Lower leg skin (tissue), 3 donors: ENCODE data around the gene IL10RA.
"Not testable (repeated sequence)": the region's sequence is repeated elsewhere in the genome, so short reads cannot be mapped to it uniquely, and the experiment has no call there.

ENCODE experiments used
- POLR2A ChIP-seq, 2 donors: fragments of 450-650 bp; IDR thresholded peaks; one replicate each; pipeline ENCODE4 v1.6.1; 2016 to 2017; ENCODE audit warnings: antibody characterized with exemption in 2 of 2, mild to moderate bottlenecking in 1 of 2, moderate library complexity in 1 of 2
- TF ChIP-seq, protein P1 (sequence below), 3 donors: fragments of 450-650 bp; IDR thresholded peaks; one replicate each; pipeline ENCODE4 v1.5.1; 2016; ENCODE audit warnings: antibody characterized with exemption in 3 of 3, mild to moderate bottlenecking in 3 of 3, moderate library complexity in 2 of 3

DNA sequence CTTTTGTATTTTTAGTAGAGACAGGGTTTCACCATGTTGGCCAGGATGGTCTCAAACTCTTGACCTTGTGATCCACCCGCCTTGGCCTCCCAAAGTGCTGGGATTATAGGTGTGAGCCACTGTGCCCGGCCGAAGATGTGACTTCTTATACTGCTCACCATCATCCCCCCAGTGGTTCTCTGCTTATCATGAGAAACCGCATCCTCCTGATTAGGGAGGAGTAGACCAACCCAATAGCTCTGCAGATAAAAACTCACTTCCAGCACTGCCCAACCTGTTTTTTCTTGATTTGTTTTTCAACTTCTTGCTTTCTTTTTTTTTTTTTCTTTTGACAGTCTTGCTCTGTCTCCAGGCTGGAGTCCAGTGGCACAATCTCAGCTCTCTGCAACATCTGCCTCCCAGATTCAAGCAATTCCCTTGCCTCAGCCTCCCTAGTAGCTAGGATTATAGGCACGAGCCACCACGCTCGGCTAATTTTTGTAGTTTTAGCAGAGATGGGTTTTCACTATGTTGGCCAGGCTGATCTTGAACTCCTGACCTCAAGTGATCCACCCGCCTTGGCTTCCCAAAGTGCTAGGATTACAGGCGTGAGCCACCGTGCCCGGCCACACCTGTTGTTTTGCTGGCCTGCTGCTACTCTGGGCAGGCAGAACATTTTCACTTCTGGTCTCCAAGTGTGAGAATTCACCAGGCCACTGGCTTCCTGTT, 21.5 kb downstream of the IL10RA start:
- TF ChIP-seq, protein P1, sequence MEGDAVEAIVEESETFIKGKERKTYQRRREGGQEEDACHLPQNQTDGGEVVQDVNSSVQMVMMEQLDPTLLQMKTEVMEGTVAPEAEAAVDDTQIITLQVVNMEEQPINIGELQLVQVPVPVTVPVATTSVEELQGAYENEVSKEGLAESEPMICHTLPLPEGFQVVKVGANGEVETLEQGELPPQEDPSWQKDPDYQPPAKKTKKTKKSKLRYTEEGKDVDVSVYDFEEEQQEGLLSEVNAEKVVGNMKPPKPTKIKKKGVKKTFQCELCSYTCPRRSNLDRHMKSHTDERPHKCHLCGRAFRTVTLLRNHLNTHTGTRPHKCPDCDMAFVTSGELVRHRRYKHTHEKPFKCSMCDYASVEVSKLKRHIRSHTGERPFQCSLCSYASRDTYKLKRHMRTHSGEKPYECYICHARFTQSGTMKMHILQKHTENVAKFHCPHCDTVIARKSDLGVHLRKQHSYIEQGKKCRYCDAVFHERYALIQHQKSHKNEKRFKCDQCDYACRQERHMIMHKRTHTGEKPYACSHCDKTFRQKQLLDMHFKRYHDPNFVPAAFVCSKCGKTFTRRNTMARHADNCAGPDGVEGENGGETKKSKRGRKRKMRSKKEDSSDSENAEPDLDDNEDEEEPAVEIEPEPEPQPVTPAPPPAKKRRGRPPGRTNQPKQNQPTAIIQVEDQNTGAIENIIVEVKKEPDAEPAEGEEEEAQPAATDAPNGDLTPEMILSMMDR (IDR thresholded peaks at IDR 0.05): not testable (repeated sequence)
- TF ChIP-seq POLR2A (IDR thresholded peaks at IDR 0.05): not testable (repeated sequence)
